Adrenal gland (tissue), 5 donors: ENCODE results near the gene SRP68.

Experiments used
- POLR2A ChIP-seq, 2 donors: fragments of 450-650 bp; IDR thresholded peaks; one replicate each; pipeline ENCODE4 v1.6.1; 2017; ENCODE audit warnings: antibody characterized with exemption in 2 of 2, mild to moderate bottlenecking in 2 of 2, moderate library complexity in 1 of 2
- TF ChIP-seq, protein P1 (sequence below), 6 experiments: fragments of 450-650 bp in 4 of 6; fragments of 200-600 bp in 2 of 6; sonication (generic) in 1 of 6; IDR thresholded peaks; 1 replicate in 5 of 6; 2 replicates in 1 of 6; pipeline versions ENCODE4 v1.5.1 to v1.8.0; 2016 to 2021; ENCODE audit warnings: antibody characterized with exemption in 6 of 6, mild to moderate bottlenecking in 2 of 6, moderate library complexity in 1 of 6
- donor health status: DM: no; HTN: no; CAD: no.

DNA sequence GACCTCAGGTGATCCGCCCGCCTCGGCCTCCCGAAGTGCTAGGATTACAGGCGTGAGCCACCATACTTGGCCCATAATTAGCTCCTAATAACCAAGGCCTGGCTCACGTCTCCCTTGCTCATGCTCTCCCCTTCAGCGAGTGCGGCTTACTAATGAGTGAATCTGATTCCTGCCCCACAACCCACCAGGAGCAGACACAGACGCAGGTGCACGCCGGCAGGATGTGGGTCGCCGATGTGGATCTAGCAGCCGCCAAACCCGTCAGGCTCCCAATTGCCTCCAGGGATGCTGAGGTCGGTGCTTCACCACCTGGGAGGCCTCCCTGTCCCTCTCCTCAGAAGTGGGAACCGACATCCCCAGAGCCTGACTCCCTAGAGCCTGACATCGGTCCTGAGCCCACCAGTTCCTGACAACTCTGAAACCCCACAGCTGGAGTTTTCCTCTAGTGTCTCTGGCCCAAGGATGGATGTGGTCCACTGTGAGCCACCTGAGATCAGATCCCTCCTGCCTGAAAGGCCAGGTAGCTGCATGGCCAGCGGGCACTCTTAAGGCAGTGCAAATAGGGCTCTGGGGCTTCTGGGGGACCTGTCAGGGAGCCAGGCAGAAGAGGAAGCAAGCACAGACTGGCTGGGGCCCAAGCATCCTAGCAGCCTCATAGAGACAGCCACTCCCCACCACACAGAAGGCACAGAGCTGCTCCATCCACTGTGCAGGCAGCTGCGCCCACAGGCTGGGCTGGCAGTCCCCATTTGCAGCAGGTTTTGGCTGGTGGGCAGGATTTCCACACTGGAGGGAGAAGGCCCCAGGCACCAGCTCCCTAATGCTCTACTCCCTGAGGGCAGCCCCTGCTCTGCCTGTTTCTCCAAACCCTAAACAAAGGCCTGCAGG is 20.5 kb upstream of the SRP68 start:
- TF ChIP-seq, protein P1, sequence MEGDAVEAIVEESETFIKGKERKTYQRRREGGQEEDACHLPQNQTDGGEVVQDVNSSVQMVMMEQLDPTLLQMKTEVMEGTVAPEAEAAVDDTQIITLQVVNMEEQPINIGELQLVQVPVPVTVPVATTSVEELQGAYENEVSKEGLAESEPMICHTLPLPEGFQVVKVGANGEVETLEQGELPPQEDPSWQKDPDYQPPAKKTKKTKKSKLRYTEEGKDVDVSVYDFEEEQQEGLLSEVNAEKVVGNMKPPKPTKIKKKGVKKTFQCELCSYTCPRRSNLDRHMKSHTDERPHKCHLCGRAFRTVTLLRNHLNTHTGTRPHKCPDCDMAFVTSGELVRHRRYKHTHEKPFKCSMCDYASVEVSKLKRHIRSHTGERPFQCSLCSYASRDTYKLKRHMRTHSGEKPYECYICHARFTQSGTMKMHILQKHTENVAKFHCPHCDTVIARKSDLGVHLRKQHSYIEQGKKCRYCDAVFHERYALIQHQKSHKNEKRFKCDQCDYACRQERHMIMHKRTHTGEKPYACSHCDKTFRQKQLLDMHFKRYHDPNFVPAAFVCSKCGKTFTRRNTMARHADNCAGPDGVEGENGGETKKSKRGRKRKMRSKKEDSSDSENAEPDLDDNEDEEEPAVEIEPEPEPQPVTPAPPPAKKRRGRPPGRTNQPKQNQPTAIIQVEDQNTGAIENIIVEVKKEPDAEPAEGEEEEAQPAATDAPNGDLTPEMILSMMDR (IDR thresholded peaks at IDR 0.05) = no peak
- no peak for TF ChIP-seq POLR2A (IDR thresholded peaks at IDR 0.05)
